ENCODE results near the gene TAF5.
A peak's percentile ranks its signal among the peaks of the same experiment; 100 is the strongest.
"Not testable (repeated sequence)": the region's sequence is repeated elsewhere in the genome, so short reads cannot be mapped to it uniquely, and the experiment has no call there.

The TAF5 gene

GRCh38 chr10:103355906-103356599, 11.7 kb upstream of the TAF5 start:
- peaks cover 4% of the 10 kb centered on the region for H3K4me1 ChIP-seq
- TF ChIP-seq CTCF (IDR thresholded peaks at IDR 0.05), result no peak

GRCh38 chr10:103359493-103359892, 8.3 kb upstream of the TAF5 start:
- H2AFZ ChIP-seq; H3K79me2 ChIP-seq; H3K27ac ChIP-seq; H3K36me3 ChIP-seq (ENCODE audit: control insufficient read depth, insufficient read depth, low read length); H3K9ac ChIP-seq; H3K9me3 ChIP-seq (ENCODE audit: control insufficient read depth, low read length); H3K4me2 ChIP-seq (ENCODE audit: low read length); H3K4me3 ChIP-seq (ENCODE audit: low read depth, low read length); H3K4me1 ChIP-seq; H3K27me3 ChIP-seq (ENCODE audit: control insufficient read depth, insufficient read depth, low read length): not testable (repeated sequence)

More at GRCh38 chr10:103355906-103356599, 11.7 kb upstream of the TAF5 start:
- Histone ChIP-seq H3K9ac (no peak overlapping the region), H3K9me3 (ENCODE audit: control insufficient read depth, low read length) (no peaks in the 10 kb centered on the region), H2AFZ (no peak overlapping the region), H3K27ac (no peak overlapping the region), H3K27me3 (ENCODE audit: control insufficient read depth, insufficient read depth, low read length) (no peaks in the 10 kb centered on the region), H3K4me2 (ENCODE audit: low read length) (no peak overlapping the region), H3K79me2 (no peaks in the 10 kb centered on the region), H3K36me3 (ENCODE audit: control insufficient read depth, insufficient read depth, low read length) (no peaks in the 10 kb centered on the region), H3K4me3 (ENCODE audit: low read depth, low read length) (no peak overlapping the region)

- not testable (repeated sequence) for H3K4me3 ChIP-seq (ENCODE audit: low read depth, low read length); H3K27ac ChIP-seq; H3K9ac ChIP-seq; H3K4me1 ChIP-seq; H3K4me2 ChIP-seq (ENCODE audit: low read length); H3K36me3 ChIP-seq (ENCODE audit: control insufficient read depth, insufficient read depth, low read length); H2AFZ ChIP-seq; H3K9me3 ChIP-seq (ENCODE audit: control insufficient read depth, low read length); H3K27me3 ChIP-seq (ENCODE audit: control insufficient read depth, insufficient read depth, low read length); H3K79me2 ChIP-seq
These were observed 7.0 kb upstream of the TAF5 start for GRCh38 chr10:103360791-103361190.

- no peaks in the 10 kb centered on the region for H3K4me1 ChIP-seq
- no peaks in the 10 kb centered on the region for H3K36me3 ChIP-seq (ENCODE audit: control insufficient read depth, insufficient read depth, low read length)
- TF ChIP-seq CTCF (IDR thresholded peaks at IDR 0.05), result no peak
- H3K27me3 ChIP-seq (ENCODE audit: control insufficient read depth, insufficient read depth, low read length), result no peaks in the 10 kb centered on the region
- H3K79me2 ChIP-seq, result peaks cover 14% of the 10 kb centered on the region
- H3K27ac ChIP-seq, result peak overlapping the region; percentile 75
- no peak overlapping the region for H3K9ac ChIP-seq
- peak overlapping the region; percentile 79 for H3K4me3 ChIP-seq (ENCODE audit: low read depth, low read length)
- H2AFZ ChIP-seq, result peak overlapping the region; percentile 93
- H3K4me2 ChIP-seq (ENCODE audit: low read length), result peak overlapping the region; percentile 89
- H3K9me3 ChIP-seq (ENCODE audit: control insufficient read depth, low read length), result no peaks in the 10 kb centered on the region
These were observed 396 bp upstream of the TAF5 start for GRCh38 chr10:103367379-103367781.

- Histone ChIP-seq H3K27me3 (ENCODE audit: control insufficient read depth, insufficient read depth, low read length) (no peaks in the 10 kb centered on the region), H3K9ac (no peak overlapping the region), H2AFZ (no peak overlapping the region), H3K4me1 (no peaks in the 10 kb centered on the region), H3K27ac (no peak overlapping the region), H3K9me3 (ENCODE audit: control insufficient read depth, low read length) (no peaks in the 10 kb centered on the region), H3K36me3 (ENCODE audit: control insufficient read depth, insufficient read depth, low read length) (no peaks in the 10 kb centered on the region), H3K4me2 (ENCODE audit: low read length) (no peak overlapping the region), H3K4me3 (ENCODE audit: low read depth, low read length) (no peak overlapping the region), H3K79me2 (peaks cover 14% of the 10 kb centered on the region)
- TF ChIP-seq CTCF (IDR thresholded peaks at IDR 0.05), result no peak
These were observed 5.8 kb downstream of the TAF5 start for GRCh38 chr10:103373544-103373943.

- Histone ChIP-seq H3K36me3 (ENCODE audit: control insufficient read depth, insufficient read depth, low read length) (no peaks in the 10 kb centered on the region), H3K4me2 (ENCODE audit: low read length) (no peak overlapping the region), H2AFZ (no peak overlapping the region), H3K9ac (no peak overlapping the region), H3K79me2 (peaks cover 10% of the 10 kb centered on the region), H3K4me3 (ENCODE audit: low read depth, low read length) (no peak overlapping the region), H3K27ac (no peak overlapping the region), H3K27me3 (ENCODE audit: control insufficient read depth, insufficient read depth, low read length) (no peaks in the 10 kb centered on the region), H3K4me1 (no peaks in the 10 kb centered on the region), H3K9me3 (ENCODE audit: control insufficient read depth, low read length) (no peaks in the 10 kb centered on the region)
- no peak for TF ChIP-seq CTCF (IDR thresholded peaks at IDR 0.05)
These were observed 6.5 kb downstream of the TAF5 start for GRCh38 chr10:103374263-103374662.

Data from parathyroid adenoma (tissue), 2 donors.